ENCODE measurements around the gene AQP7. TPM values are rescaled to one million over a fixed set of nuclear protein-coding genes. Genes with fewer than 3 reads are reported as not detected.
"Not testable (repeated sequence)": the region's sequence is repeated elsewhere in the genome, so short reads cannot be mapped to it uniquely, and the experiment has no call there.

The AQP7 gene
- total and polyA plus RNA-seq, 7 donors = 0.33 to 14.6 (median 5.7) TPM; not detected in 1

GRCh38 chr9:33374190-33374589 is 28.2 kb downstream of the AQP7 start:
- H3K4me1 ChIP-seq = peaks cover 0 to 9% (median 6%) of the 10 kb centered on the region in 4 donors
- peaks cover 0 to 28% (median 17%) of the 10 kb centered on the region in 4 donors for H3K36me3 ChIP-seq
- intact Hi-C loops (cut with DNase I) = loop anchor here (10.0 kb wide), 1 partner anchor 351 kb away; no protein-coding TSS in a partner anchor
- TF ChIP-seq EP300 (IDR thresholded peaks at IDR 0.05) (no peak), POLR2A (IDR thresholded peaks at IDR 0.05) (no peak), POLR2AphosphoS5 (IDR thresholded peaks at IDR 0.05) (no peak)
- TF ChIP-seq, protein P1, sequence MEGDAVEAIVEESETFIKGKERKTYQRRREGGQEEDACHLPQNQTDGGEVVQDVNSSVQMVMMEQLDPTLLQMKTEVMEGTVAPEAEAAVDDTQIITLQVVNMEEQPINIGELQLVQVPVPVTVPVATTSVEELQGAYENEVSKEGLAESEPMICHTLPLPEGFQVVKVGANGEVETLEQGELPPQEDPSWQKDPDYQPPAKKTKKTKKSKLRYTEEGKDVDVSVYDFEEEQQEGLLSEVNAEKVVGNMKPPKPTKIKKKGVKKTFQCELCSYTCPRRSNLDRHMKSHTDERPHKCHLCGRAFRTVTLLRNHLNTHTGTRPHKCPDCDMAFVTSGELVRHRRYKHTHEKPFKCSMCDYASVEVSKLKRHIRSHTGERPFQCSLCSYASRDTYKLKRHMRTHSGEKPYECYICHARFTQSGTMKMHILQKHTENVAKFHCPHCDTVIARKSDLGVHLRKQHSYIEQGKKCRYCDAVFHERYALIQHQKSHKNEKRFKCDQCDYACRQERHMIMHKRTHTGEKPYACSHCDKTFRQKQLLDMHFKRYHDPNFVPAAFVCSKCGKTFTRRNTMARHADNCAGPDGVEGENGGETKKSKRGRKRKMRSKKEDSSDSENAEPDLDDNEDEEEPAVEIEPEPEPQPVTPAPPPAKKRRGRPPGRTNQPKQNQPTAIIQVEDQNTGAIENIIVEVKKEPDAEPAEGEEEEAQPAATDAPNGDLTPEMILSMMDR (IDR thresholded peaks at IDR 0.05) = no peak
- peak; percentile 42 for DNase-seq
- no peaks in the 10 kb centered on the region for H3K9me3 ChIP-seq
- no peak overlapping the region for H3K27ac ChIP-seq
- no peak overlapping the region for H3K4me3 ChIP-seq
- H3K27me3 ChIP-seq = no peaks in the 10 kb centered on the region
- 86 to 92% methylated on average over 9 of the region's 9 CpGs for WGBS, 2 donors

- no peak overlapping the region for H3K4me3 ChIP-seq
- WGBS, 2 donors = 68 to 79% methylated on average over 4 of the region's 4 CpGs
- TF ChIP-seq POLR2AphosphoS5 (IDR thresholded peaks at IDR 0.05) (no peak), POLR2A (IDR thresholded peaks at IDR 0.05) (no peak), EP300 (IDR thresholded peaks at IDR 0.05) (no peak)
- TF ChIP-seq, protein P1 (IDR thresholded peaks at IDR 0.05) = no peak
- intact Hi-C loops (cut with DNase I) = loop anchor here (10.0 kb wide), 1 partner anchor 352 kb away; no protein-coding TSS in a partner anchor
- H3K27me3 ChIP-seq = no peaks in the 10 kb centered on the region
- peaks cover 0 to 40% (median 26%) of the 10 kb centered on the region in 4 donors for H3K36me3 ChIP-seq
- H3K4me1 ChIP-seq = peaks cover 0 to 9% (median 6%) of the 10 kb centered on the region in 4 donors
- no peak for DNase-seq
- no peak overlapping the region for H3K27ac ChIP-seq
- no peaks in the 10 kb centered on the region for H3K9me3 ChIP-seq
These were observed 29.5 kb downstream of the AQP7 start for GRCh38 chr9:33372900-33373299.

DNA sequence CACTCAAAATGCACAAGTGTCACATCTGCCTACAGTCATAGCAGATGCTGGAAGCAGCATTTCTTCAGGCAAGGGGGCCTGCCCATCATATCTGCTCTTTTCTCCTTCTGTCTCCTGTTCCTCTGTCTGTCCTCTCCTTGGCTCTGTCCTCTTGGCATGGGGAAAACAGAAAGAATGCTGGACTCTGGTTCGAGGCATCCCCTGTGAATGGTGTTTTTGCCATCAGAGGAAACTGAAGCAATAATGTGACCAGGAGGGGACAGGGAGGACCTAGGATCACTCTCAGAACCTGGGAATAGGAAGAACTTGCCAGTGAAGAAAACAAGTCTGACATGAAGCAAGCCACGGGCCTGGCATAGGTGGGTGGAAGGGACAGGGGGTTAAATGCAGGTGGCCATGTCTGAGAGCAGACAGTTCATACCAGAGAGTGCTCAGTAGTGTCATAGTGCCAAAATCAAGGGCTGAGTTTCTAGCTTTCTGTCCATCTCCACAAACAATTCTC is 35.3 kb downstream of the AQP7 start:
- Histone ChIP-seq H3K4me1 (no peaks in the 10 kb centered on the region), H3K36me3 (peaks cover 11 to 83% (median 56%) of the 10 kb centered on the region in 4 donors), H3K27ac (no peak overlapping the region), H3K27me3 (no peaks in the 10 kb centered on the region), H3K9me3 (no peaks in the 10 kb centered on the region), H3K4me3 (no peak overlapping the region)
- intact Hi-C loops (cut with DNase I) = no loop called here
- TF ChIP-seq POLR2AphosphoS5 (IDR thresholded peaks at IDR 0.05) (no peak), EP300 (IDR thresholded peaks at IDR 0.05) (no peak), POLR2A (IDR thresholded peaks at IDR 0.05) (no peak)
- TF ChIP-seq, protein P1 (IDR thresholded peaks at IDR 0.05) = no peak
- WGBS, 2 donors = 91 to 94% methylated on average over 2 of the region's 2 CpGs
- DNase-seq = no peak

DNA sequence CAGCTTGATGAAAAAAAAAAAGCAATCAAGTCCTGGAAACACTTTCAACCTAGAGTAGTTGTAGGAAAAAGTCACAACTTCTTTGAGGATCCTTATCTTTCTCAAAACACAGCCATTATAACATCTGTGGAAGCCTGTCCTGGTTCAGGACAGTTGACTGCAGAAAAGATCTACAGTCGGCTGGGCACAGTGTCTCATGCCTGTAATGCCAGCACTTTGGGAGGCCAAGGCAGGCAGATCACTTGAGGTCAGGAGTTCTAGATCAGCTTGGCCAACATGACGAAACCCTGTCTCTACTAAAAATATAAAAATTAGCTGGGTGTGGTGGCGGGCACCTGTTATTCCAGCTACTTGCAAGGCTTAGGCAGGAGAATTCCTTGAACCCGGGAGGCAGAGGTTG is 37.6 kb downstream of the AQP7 start:
- H3K4me1 ChIP-seq; H3K4me3 ChIP-seq; H3K27ac ChIP-seq; H3K9me3 ChIP-seq; DNase-seq; H3K27me3 ChIP-seq; intact Hi-C loops (cut with DNase I): not testable (repeated sequence)
- peaks cover 11 to 62% (median 41%) of the 10 kb centered on the region in 4 donors for H3K36me3 ChIP-seq
- 97% methylated on average over 4 of the region's 4 CpGs for WGBS, 2 donors

DNA sequence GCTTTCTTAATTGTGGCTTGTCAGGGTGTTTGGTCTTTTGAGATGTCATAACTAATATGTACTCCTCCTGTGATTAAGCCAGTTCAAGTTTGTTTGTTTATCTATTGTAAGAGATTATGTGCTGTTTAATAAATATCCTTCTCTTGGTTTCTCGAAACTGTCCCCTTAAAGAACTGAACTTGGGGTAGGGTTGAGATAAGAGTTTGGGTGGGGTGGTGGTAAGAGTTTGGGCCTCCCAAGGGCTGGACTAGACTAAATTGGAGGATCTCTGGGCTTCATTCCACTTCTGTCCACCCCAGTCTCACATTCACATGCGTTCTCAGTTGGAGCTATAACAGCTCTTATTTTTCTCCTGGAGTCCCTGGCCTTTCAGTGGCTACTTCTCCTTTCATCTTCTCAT is 38.2 kb downstream of the AQP7 start:
- H3K4me1 ChIP-seq = no peaks in the 10 kb centered on the region
- H3K9me3 ChIP-seq = no peaks in the 10 kb centered on the region
- DNase-seq = no peak
- no peak overlapping the region for H3K4me3 ChIP-seq
- TF ChIP-seq EP300 (IDR thresholded peaks at IDR 0.05) (no peak), POLR2AphosphoS5 (IDR thresholded peaks at IDR 0.05) (no peak), POLR2A (IDR thresholded peaks at IDR 0.05) (no peak)
- TF ChIP-seq, protein P1 (IDR thresholded peaks at IDR 0.05) = no peak
- no peak overlapping the region for H3K27ac ChIP-seq
- WGBS, 2 donors = 90 to 94% methylated on average over 2 of the region's 2 CpGs
- H3K27me3 ChIP-seq = no peaks in the 10 kb centered on the region
- peaks cover 11 to 55% (median 39%) of the 10 kb centered on the region in 4 donors for H3K36me3 ChIP-seq
- intact Hi-C loops (cut with DNase I) = no loop called here

- H3K9me3 ChIP-seq; DNase-seq; H3K36me3 ChIP-seq; intact Hi-C loops (cut with DNase I); H3K4me1 ChIP-seq; H3K4me3 ChIP-seq; H3K27me3 ChIP-seq; H3K27ac ChIP-seq: not testable (repeated sequence)
- WGBS, 2 donors = 95 to 96% methylated on average over 3 of the region's 3 CpGs
These were observed 43.7 kb downstream of the AQP7 start for GRCh38 chr9:33358641-33359040.
